ENCODE measurements around the gene ZNF670.
"Not testable (repeated sequence)": the region's sequence is repeated elsewhere in the genome, so short reads cannot be mapped to it uniquely, and the experiment has no call there.

The ZNF670 gene

GRCh38 chr1:247078258-247079140, at the start of gene ZNF670:
ZNF670 (minus strand) TSS chr1:247078811; CDS start chr1:247078596, 215 bp downstream.
- peak; percentile 62 to 65 for DNase-seq (ENCODE audit: low read depth in 2 of 2)

GRCh38 chr1:247127519-247128282, 49.1 kb upstream of the ZNF670 start:
- not testable (repeated sequence) for DNase-seq (ENCODE audit: low read depth in 2 of 2)

DNA sequence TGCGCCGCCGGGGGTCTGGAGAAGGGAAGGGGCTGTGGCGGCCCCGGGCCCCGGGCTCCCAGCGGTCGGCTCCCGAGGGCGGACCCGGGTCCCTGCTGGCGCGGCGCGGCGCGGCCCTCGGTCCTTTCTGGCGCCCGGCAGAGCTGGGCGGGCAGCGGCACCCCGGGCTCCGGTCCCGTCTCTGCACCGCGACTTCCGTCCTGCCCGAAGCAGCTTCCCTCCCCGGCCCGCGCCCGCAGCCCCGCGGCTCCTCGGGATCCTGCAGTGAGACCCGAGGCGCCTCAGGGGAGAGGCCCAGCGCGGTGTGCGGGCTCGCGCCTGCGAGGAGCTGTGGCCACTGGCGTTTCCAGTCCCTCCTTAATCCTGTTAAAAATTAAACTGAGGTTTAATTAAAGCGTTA, 48.0 kb upstream of the ZNF670 start:
- DNase-seq (ENCODE audit: low read depth in 2 of 2) = not testable (repeated sequence)

DNA sequence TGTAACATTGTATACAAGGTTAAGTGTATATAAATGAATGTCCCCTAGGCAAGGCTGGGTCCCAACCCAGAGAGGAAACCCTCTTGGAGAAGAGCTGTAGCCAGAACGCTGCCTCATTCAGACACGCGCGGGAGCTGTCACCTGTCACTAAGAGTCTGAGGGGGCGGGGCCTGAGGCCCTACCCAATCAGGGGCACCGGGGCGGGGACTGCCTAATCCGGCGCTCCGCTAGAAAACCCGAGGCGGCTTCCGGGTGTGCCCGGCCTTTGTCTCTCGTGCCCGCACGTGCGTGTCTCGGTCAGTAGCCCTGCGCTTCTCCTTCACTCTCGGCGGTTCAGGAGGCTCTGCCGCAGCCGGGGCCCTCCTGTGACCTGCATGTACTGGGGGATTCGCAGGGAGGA, 47.6 kb upstream of the ZNF670 start:
- not testable (repeated sequence) for DNase-seq (ENCODE audit: low read depth in 2 of 2)

DNA sequence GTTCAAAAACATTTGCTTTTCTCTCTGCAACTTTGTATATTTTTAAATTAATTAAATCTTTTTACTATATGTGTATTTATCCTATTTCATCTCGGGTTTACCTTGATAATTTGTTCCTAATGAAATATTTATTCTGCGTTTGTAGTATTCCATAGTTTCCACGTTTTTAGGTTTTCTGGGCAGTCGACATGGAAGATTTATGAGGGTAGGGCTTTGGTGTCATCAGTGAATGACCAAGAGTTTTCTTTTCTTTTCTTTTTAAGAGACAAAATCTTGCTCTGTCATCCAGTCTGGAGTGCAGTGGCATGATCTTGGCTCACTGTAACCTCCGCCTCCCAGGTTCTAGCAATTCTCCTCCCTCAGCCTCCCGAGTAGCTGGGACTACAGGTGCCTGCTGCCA, 42.8 kb upstream of the ZNF670 start:
- DNase-seq (ENCODE audit: low read depth in 2 of 2) = no peak

- DNase-seq (ENCODE audit: low read depth in 2 of 2) = not testable (repeated sequence)
Measured at GRCh38 chr1:247120408-247120668, 41.7 kb upstream of the ZNF670 start.

GRCh38 chr1:247119600-247120407, 41.2 kb upstream of the ZNF670 start:
- DNase-seq (ENCODE audit: low read depth in 2 of 2) = no peak

- DNase-seq (ENCODE audit: low read depth in 2 of 2) = no peak
Measured at GRCh38 chr1:247118946-247119446, 40.4 kb upstream of the ZNF670 start.

GRCh38 chr1:247115545-247115944, 36.9 kb upstream of the ZNF670 start:
- DNase-seq (ENCODE audit: low read depth in 2 of 2) = no peak

DNA sequence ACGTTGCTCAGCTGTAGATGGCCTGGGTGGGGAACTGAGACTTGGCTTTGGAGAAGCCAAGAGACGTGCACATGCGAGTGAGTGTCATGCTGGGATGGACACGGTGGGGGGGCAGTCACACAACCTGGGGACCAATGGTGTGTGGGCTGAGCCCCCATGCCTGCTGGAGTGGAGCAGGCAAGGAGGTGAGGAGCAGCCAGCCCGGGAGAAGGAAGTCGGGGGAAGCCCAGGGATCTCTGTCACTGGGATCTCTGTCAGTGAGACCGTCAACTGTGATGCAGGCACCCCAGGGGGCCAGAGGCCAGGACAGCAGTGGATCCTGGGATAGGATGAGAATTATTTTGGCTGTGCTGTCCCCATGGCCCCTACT, 36.5 kb upstream of the ZNF670 start:
- DNase-seq (ENCODE audit: low read depth in 2 of 2) = no peak

- DNase-seq (ENCODE audit: low read depth in 2 of 2) = no peak
Measured at GRCh38 chr1:247114351-247115140, 35.9 kb upstream of the ZNF670 start.

GRCh38 chr1:247113733-247114271, 35.2 kb upstream of the ZNF670 start:
- DNase-seq (ENCODE audit: low read depth in 2 of 2) = no peak

GRCh38 chr1:247113094-247113497, 34.5 kb upstream of the ZNF670 start:
- DNase-seq (ENCODE audit: low read depth in 2 of 2) = no peak

GRCh38 chr1:247112479-247112781, 33.8 kb upstream of the ZNF670 start:
- no peak for DNase-seq (ENCODE audit: low read depth in 2 of 2)

- no peak for DNase-seq (ENCODE audit: low read depth in 2 of 2)
Measured at GRCh38 chr1:247111700-247112478, 33.3 kb upstream of the ZNF670 start.

DNA sequence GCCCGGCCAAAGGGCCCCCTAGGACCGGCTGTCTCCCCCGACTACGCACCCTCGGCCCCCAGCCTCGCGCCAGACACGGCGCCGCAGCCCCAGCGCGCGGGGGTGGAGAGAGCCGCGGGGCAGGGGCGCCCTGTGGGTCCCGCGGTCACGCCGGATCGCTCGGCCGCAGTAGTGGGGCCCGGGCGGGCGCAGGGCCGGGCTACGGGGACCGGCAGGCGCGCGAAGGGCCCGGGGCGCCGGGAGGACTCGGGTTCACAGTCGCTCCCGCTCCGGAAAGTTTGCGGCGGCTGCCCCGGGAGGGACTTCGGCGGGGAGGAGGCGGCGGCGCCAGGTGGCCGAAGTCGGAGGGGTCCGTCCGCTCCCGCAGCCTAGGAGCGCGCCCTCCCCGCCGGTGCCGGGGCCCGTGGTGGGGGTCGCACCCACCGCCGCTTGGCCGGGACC, 32.7 kb upstream of the ZNF670 start:
- no peak for DNase-seq (ENCODE audit: low read depth in 2 of 2)

DNA sequence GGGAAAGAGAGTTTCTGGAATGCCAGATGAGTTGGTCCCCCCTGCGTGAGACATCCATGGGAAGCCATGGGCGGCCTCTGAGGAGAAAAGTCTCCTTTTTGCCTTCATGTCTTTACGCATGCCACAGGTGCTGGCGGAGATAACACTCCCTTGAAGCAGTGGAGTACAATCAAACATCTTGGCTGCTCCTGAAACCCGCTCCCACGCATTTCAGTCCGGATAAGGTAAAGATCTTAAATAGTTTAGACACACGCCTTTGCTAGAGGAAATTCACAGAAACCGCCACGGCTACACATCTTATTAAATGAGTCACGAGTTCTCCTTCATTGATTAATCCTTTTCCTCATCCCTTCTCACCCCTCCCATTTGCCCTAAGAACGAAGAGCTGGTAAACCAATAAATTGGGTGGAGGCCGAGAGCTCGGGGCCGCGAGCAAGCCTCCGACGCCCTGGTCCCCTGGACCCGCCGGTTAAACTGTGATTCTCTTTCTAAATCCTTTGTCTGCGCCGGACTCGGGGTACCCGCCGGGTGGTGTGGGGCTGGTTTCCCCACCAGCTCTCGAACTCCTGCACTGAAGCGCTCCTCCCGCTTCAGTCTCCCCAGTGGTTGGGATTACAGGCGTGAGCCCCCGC, 32.1 kb upstream of the ZNF670 start:
- no peak for DNase-seq (ENCODE audit: low read depth in 2 of 2)

- DNase-seq (ENCODE audit: low read depth in 2 of 2) = no peak
Measured at GRCh38 chr1:247107694-247108093, 29.1 kb upstream of the ZNF670 start.

- no peak for DNase-seq (ENCODE audit: low read depth in 2 of 2)
Measured at GRCh38 chr1:247105966-247106365, 27.4 kb upstream of the ZNF670 start.

GRCh38 chr1:247104965-247105364, 26.4 kb upstream of the ZNF670 start:
- DNase-seq (ENCODE audit: low read depth in 2 of 2) = no peak

Measured in stimulated activated CD8-positive, alpha-beta memory T cell treated with anti-CD3 and anti-CD28 coated beads, Interleukin-7, amount 100 ng/mL, for 1 hour (primary cell).